Cardiac fibroblast (primary cell): ENCODE results near the gene ZNF3.
A peak's percentile ranks its signal among the peaks of the same experiment; 100 is the strongest.

Experiments
- DNase-seq, 2 donors: peaks; one replicate each; pipeline versions ENCODE4 v3.0.0 to v3.0.0-alpha.2; 2010; ENCODE audit warnings: low read depth in 2 of 2
- H3K4me3 ChIP-seq, 2 donors: replicated peaks in 1 of 2; 1 replicate in 1 of 2; 2 replicates in 1 of 2; pipeline ENCODE4 v1.5.1; 2011; ENCODE audit warnings: low read depth in 2 of 2, low read length in 2 of 2, mild to moderate bottlenecking in 2 of 2, moderate library complexity in 1 of 2
- CTCF ChIP-seq: IDR thresholded peaks from one replicate; pipeline ENCODE4 v1.5.1; 2011; ENCODE audit warnings: low read depth, mild to moderate bottlenecking, low read length, inconsistent platforms

Gene ZNF3

GRCh38 chr7:100093054-100093453, 11.5 kb upstream of the ZNF3 start:
- H3K4me3 ChIP-seq = no peak overlapping the region
- no peak for DNase-seq
- no peak for TF ChIP-seq CTCF

GRCh38 chr7:100091411-100092181, 10.1 kb upstream of the ZNF3 start:
- peak; percentile 18 for TF ChIP-seq CTCF
- no peak for DNase-seq
- no peak overlapping the region for H3K4me3 ChIP-seq

- no peak for TF ChIP-seq CTCF
- DNase-seq = no peak
- no peak overlapping the region for H3K4me3 ChIP-seq
Measured at GRCh38 chr7:100090527-100091410, 9.2 kb upstream of the ZNF3 start.

GRCh38 chr7:100089458-100090196, 8.1 kb upstream of the ZNF3 start:
- no peak for TF ChIP-seq CTCF
- peak overlapping the region; percentile 86 to 87 for H3K4me3 ChIP-seq
- DNase-seq = peak in 1 of 2 donors; percentile 38

GRCh38 chr7:100088621-100089457, 7.3 kb upstream of the ZNF3 start, which contains the start of gene COPS6:
Gene COPS6 (plus strand): TSS chr7:100088969. CDS start chr7:100088991, 22 bp downstream.
- peak; percentile 80 to 82 for DNase-seq
- no peak for TF ChIP-seq CTCF
- H3K4me3 ChIP-seq = peak within 1 kb of the TSS; percentile 86 to 87
